Measurements from ENCODE around the gene DVL2.

DNA sequence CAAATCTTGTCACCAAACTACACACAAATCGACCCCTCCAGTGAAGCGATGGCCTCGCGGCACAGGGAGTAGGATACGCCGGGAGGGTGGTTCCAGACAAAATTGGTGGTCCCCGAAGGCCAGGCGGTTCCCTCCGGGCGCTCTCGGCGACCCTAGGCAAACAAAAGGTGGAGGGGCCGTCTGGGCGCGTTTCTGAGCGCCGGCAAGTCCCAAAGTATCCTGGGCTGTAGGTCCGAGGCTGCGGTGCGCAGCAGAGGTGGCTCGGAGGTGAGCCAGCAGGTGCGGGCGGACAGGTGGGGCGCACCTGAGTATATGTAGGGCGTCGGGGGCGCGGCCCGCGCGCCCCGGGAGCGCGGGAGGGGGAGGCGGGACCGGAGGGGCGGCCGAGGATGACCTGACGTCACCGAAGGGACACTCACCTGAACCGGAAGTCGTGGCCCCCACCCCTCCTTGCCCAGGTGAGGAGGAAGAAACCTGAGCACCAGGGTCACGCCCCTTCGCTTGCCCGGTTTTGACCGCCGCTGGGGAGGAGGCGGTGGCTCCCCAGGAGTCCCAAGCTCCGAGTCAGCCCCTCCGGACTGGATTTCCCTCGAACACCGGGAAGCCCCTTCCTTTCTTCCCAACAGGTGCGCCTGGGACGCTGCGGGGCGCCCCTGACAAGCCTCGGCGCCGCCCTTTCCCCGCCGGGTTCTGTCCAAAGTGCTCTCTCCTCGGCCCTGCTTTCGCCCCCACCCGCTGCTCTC, 28.0 kb upstream of the DVL2 start, which contains the start of gene CLDN7:
- TF ChIP-seq ATF2 (tag by site-specific recombination; IDR thresholded peaks at IDR 0.05; ENCODE audit: low read depth) (no peak), PRDM10 (tag by site-specific recombination; IDR thresholded peaks at IDR 0.05) (no peak), CTCF (tag by site-specific recombination; IDR thresholded peaks at IDR 0.05) (no peak)

All from HEK293 (cell line).